VCaP (cell line): ENCODE results near the gene TM4SF5.

Experiments used
- H3K27ac ChIP-seq: fragments of 450-650 bp; 2 replicates; pipeline ENCODE4 v1.5.1; 2017
- CTCF ChIP-seq: fragments of 450-650 bp; conservative IDR thresholded peaks from 2 replicates; pipeline ENCODE4 v1.5.1; 2017; ENCODE audit warnings: mild to moderate bottlenecking, moderate library complexity

The TM4SF5 gene

GRCh38 chr17:4823373-4824089 lies 51.8 kb downstream of the TM4SF5 start:
- TF ChIP-seq CTCF, result no peak
- no peak overlapping the region for H3K27ac ChIP-seq

GRCh38 chr17:4827399-4827798 lies 55.7 kb downstream of the TM4SF5 start:
- no peak for TF ChIP-seq CTCF
- H3K27ac ChIP-seq, result no peak overlapping the region

GRCh38 chr17:4832829-4833177 lies 61.1 kb downstream of the TM4SF5 start:
- H3K27ac ChIP-seq, result peak overlapping the region; percentile 78
